ENCODE measurements around the gene BBLN.
"Not testable (repeated sequence)": the region's sequence is repeated elsewhere in the genome, so short reads cannot be mapped to it uniquely, and the experiment has no call there.

The BBLN gene

GRCh38 chr9:128159784-128160602, at the start of gene BBLN:
TSS of gene BBLN (plus strand) at chr9:128160265. CDS start at chr9:128160408, 143 bp downstream.
- peak; percentile 83 to 88 for DNase-seq (ENCODE audit: low read depth in 2 of 2)

- DNase-seq (ENCODE audit: low read depth in 2 of 2), result not testable (repeated sequence)
Observed at GRCh38 chr9:128111726-128112125, 48.3 kb upstream of the BBLN start.

DNA sequence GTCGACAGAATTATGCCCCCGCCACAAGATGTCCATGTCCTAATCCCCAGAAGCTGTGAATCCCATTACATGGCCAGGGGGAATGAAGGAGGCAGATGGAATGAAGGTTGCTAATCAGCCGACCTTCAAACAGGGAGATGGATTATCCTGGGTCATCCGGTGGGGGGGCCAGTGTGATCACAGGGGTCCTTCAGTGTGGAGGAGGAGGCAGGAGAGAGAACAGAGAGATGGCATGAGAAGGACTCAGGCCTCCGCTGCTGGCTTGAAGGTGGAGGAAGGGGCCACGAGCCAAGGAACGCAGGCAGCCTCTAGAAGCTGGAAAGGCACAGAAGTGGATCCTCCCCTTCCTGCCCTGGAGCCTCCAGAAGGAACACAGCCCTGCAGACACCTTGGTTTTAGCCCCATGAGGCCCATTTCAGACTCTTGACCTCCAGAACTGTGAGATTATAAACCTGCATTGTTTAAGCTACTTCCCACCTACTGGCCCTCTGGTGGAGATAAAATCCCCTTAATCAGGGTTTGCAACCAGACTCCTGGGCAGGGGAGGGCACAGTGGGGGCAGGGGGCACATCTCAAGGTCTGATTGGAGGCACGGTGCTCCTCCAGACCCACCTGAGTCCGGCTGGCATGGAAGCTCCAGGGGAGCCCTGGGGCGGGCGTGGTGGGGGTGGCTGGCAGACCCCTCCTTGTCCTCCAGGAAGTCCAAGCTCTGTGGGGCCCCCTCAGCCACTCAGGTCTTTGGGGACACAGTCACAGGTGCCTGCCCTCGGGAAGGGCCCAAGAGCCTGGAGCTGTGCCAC, 46.3 kb upstream of the BBLN start:
- no peak for DNase-seq (ENCODE audit: low read depth in 2 of 2)

- DNase-seq (ENCODE audit: low read depth in 2 of 2), result no peak
Observed at GRCh38 chr9:128114326-128115186, 45.5 kb upstream of the BBLN start.

- DNase-seq (ENCODE audit: low read depth in 2 of 2), result no peak
Observed at GRCh38 chr9:128115187-128116103, 44.6 kb upstream of the BBLN start.

DNA sequence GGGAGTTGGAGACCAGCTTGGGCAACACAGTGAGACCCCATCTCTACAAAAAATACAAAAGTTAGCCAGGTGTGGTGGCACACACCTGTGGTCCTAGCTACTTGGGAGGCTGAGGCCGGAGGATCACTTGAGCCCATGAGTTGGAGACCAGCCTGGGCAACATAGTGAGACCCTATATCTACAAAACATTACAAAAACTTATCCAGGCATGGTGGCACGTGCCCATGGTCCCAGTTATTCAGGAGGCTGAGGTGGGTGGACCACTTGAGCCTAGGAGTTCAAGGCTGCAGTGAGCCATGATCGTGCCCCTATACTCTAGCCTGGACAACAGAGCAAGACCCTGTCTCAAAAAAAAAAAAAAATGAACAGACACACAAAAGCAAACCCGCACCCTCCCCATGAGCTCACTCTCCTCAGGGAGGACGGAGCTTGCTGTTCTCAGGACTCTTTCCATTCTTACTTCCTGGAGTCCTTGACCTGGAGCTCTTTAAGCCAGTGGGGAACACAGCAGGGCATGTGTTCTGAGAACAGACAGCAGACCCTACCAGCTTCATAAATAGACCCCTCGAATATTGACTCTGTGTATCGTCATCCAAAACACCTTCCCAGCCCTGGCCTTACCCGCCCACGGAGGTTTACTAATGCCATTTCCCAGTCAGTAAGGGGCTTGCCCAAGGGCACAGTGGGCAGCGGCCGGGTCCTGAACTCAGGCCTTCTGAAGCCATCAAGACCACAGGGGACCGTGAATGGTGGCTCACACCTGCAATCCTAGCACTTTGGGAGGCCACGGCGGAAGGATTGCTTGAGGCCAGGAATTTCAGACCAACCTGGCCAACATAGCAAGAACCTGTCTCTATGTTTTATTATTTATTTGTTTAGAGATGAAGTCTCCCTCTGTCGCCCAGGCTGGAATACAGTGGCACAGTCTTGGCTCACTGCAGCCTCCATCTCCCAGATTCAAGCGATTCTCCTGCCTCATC, 43.7 kb upstream of the BBLN start:
- no peak for DNase-seq (ENCODE audit: low read depth in 2 of 2)

- peak; percentile 80 to 83 for DNase-seq (ENCODE audit: low read depth in 2 of 2)
Observed at GRCh38 chr9:128117613-128118471, 42.2 kb upstream of the BBLN start.

DNA sequence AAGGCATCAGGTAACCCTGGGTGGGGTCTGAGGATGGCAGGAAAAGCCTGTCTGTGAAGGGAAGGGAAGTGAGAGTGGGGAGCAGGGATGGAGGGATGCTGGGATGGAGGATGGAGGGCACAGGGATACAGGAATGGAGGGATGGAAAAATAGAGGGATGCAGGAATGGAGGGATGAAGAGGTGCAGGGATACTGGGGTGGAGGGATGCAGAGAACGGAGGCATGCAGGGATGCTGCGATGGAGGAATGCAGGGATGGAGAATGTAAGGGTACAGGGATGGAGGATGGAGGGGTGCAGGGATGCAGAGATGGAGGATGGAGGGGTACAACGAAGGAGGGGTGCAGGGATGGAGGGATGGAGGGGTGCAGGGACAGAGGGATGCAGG, 41.6 kb upstream of the BBLN start:
- DNase-seq (ENCODE audit: low read depth in 2 of 2), result no peak

- DNase-seq (ENCODE audit: low read depth in 2 of 2), result no peak
Observed at GRCh38 chr9:128118971-128119665, 40.9 kb upstream of the BBLN start.

GRCh38 chr9:128120061-128120740, 39.9 kb upstream of the BBLN start:
- no peak for DNase-seq (ENCODE audit: low read depth in 2 of 2)

DNA sequence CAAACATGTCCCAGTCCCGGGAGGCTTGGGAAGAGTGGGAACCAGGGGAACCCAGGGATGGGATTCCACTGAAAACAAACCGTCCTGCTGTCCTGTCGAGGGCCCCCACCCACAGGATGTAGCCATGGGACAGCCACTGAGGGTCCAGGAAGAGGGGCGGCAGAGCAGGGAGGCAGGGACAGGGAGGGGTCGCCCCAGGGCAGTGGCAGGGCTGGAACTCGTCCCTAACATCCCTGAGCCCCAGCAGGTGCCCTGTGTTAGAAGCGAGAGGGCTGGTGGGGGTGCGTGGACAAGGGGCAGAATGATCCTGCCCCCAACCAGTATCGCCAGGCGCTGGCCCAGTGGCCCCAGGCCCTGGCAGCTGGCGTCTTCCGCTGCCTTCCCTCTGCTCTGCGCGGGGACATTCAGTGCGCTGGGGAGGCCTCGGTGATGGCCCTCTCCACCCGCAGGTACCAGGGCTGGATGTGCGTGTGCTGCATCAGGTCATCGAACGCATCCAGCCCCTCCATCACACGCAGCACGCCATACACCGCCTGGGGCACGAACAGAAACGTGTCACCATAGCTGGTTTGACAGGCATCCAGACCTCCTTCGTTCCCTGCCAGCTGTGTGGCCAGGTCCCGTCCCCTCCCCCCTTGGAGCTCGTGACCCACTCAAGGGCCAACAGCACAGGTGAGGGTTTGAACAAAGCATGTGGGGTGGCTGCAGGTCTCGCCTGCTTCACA, 39.2 kb upstream of the BBLN start:
- DNase-seq (ENCODE audit: low read depth in 2 of 2), result no peak

GRCh38 chr9:128121466-128121810, 38.6 kb upstream of the BBLN start:
- DNase-seq (ENCODE audit: low read depth in 2 of 2), result no peak

- no peak for DNase-seq (ENCODE audit: low read depth in 2 of 2)
Observed at GRCh38 chr9:128121924-128122808, 37.9 kb upstream of the BBLN start.

GRCh38 chr9:128122809-128123175, 37.3 kb upstream of the BBLN start:
- no peak for DNase-seq (ENCODE audit: low read depth in 2 of 2)

GRCh38 chr9:128123451-128124080, 36.5 kb upstream of the BBLN start:
- DNase-seq (ENCODE audit: low read depth in 2 of 2), result no peak

GRCh38 chr9:128124451-128124850, 35.6 kb upstream of the BBLN start:
- no peak for DNase-seq (ENCODE audit: low read depth in 2 of 2)
